Measurements from ENCODE around the gene FRAS1.

GRCh38 chr4:78337244-78338020 lies 280.3 kb downstream of the FRAS1 start:
- TF ChIP-seq CTCF (IDR thresholded peaks at IDR 0.05) (no peak), POLR2A (IDR thresholded peaks at IDR 0.05) (no peak)

Data from heart left ventricle (tissue), 13 donors.